HepG2 (cell line): ENCODE data around the gene SMYD4. TPM values are rescaled to one million over a fixed set of nuclear protein-coding genes. Genes with fewer than 3 reads are reported as not detected.

Experiments
- ATAC-seq: fragments of 200-7000 bp; cut with Tn5 transposase; 3 replicates; pipeline ENCODE4 v1.9.1; 2020; ENCODE audit warnings: mild to moderate bottlenecking, moderate library complexity
- BruUV-seq: library from RNA; stranded (reverse); fragments of 400-500 nt; replicated peaks from 2 replicates; lab custom pipeline; 2021; lab: Mats Ljungman, UMichigan
- CTCF ChIA-PET: fragments of 300-600 bp; formaldehyde crosslinking; extraction: SDS; loops from one replicate; lab custom pipeline; 2021; ENCODE audit warnings: low total read pairs, inconsistent platforms, low intra/inter-chr PET ratio; lab: Yijun Ruan, JAX
- POLR2A ChIA-PET: fragments of 350-600 bp; sonication (Branson Sonifier 250); formaldehyde crosslinking; loops from one replicate; lab custom pipeline; 2020; ENCODE audit warnings: antibody characterized with exemption, inconsistent platforms; lab: Yijun Ruan, JAX
- DNase-seq: peaks from one replicate; pipeline ENCODE4 v3.0.0-alpha.2; 2015; ENCODE audit warnings: low spot score
- FAIRE-seq: peaks from 3 replicates; lab custom pipeline; 2011; peaks lifted over from hg19 to GRCh38; lab: Jason Lieb, UNC
- H2AFZ ChIP-seq: one replicate; pipeline ENCODE4 v1.6.1; 2011; ENCODE audit warnings: low read length, inconsistent platforms
- H3K27ac ChIP-seq: fragments of 300-600 bp; 3 replicates; pipeline ENCODE4 v1.8.0; 2011; ENCODE audit warnings: mixed run types, mild to moderate bottlenecking, mixed read lengths, low read length, inconsistent platforms; ENCODE audit not compliant: insufficient read depth; ENCODE audit errors: extremely low read length
- H3K27me3 ChIP-seq, 2 experiments: fragments of 200-600 bp in 1 of 2; 2 replicates in 1 of 2; 3 replicates in 1 of 2; pipeline versions ENCODE4 v1.6.0 to v1.8.0; 2011; ENCODE audit warnings: low read length in 2 of 2, mild to moderate bottlenecking in 2 of 2, moderate library complexity in 2 of 2, inconsistent platforms in 1 of 2; ENCODE audit not compliant: insufficient read depth in 2 of 2, control insufficient read depth in 1 of 2
- H3K36me3 ChIP-seq, 2 experiments: fragments of 200-600 bp in 1 of 2; replicated peaks in 1 of 2; 2 replicates in 1 of 2; 3 replicates in 1 of 2; pipeline versions ENCODE4 v1.5.1 to v1.8.0; 2011; ENCODE audit warnings: low read length in 2 of 2, inconsistent platforms in 1 of 2; ENCODE audit not compliant: insufficient read depth in 2 of 2, control insufficient read depth in 1 of 2
- H3K4me1 ChIP-seq: 2 replicates; pipeline ENCODE4 v1.5.1; 2012; ENCODE audit warnings: low read length, inconsistent platforms; ENCODE audit not compliant: insufficient read depth
- H3K4me2 ChIP-seq: 2 replicates; pipeline ENCODE4 v1.6.0; 2011; ENCODE audit warnings: low read depth, low read length, inconsistent platforms
- H3K4me3 ChIP-seq, 3 experiments: fragments of 200-600 bp in 1 of 3; sonication (generic), shearing (Covaris generic) in 1 of 3; replicated peaks in 1 of 3; 2 replicates each; pipeline ENCODE4 v1.5.1; 2011 to 2016; ENCODE audit warnings: low read length in 3 of 3, inconsistent platforms in 2 of 3, low read depth in 2 of 3, mild to moderate bottlenecking in 2 of 3, control low read depth in 1 of 3, mixed read lengths in 1 of 3; ENCODE audit not compliant: insufficient read depth in 1 of 3
- H3K79me2 ChIP-seq: one replicate; pipeline ENCODE4 v1.6.1; 2011; ENCODE audit warnings: low read length, inconsistent platforms; ENCODE audit not compliant: insufficient read depth
- H3K9ac ChIP-seq: 2 replicates; pipeline ENCODE4 v1.6.0; 2011; ENCODE audit warnings: mild to moderate bottlenecking, low read depth, low read length, inconsistent platforms; ENCODE audit not compliant: insufficient read depth
- H3K9me3 ChIP-seq: 2 replicates; pipeline ENCODE4 v1.5.1; 2012; ENCODE audit warnings: mild to moderate bottlenecking, low read length
- H4K20me1 ChIP-seq: 2 replicates; pipeline ENCODE4 v1.6.0; 2011; ENCODE audit warnings: inconsistent platforms, mild to moderate bottlenecking, low read length, moderate library complexity; ENCODE audit not compliant: insufficient read depth
- ATF5 ChIP-seq: sonication (generic); formaldehyde crosslinking; IDR thresholded peaks from 2 replicates; pipeline ENCODE4 v1.4.0; 2020; ENCODE audit warnings: mild to moderate bottlenecking, low read depth, missing genetic modification reagents
- EHMT2 ChIP-seq: fragments of 200-600 bp; sonication (generic); IDR thresholded peaks from 2 replicates; pipeline ENCODE4 v1.7.0; 2017; ENCODE audit warnings: antibody characterized with exemption, low read depth, low read length, borderline replicate concordance
- HNRNPLL ChIP-seq: fragments of 200-400 bp; formaldehyde crosslinking; IDR thresholded peaks from 2 replicates; pipeline ENCODE4 v1.6.1; 2017; ENCODE audit warnings: mild to moderate bottlenecking, low read depth, low read length; ENCODE audit not compliant: poor library complexity, severe bottlenecking
- HOXA9 ChIP-seq: sonication (generic); formaldehyde crosslinking; IDR thresholded peaks from 2 replicates; pipeline ENCODE4 v1.8.1; 2022; ENCODE audit warnings: missing genetic modification reagents, mild to moderate bottlenecking, moderate library complexity, borderline replicate concordance
- SNRNP70 ChIP-seq: fragments of 200-400 bp; formaldehyde crosslinking; IDR thresholded peaks from 2 replicates; pipeline ENCODE4 v1.6.1; 2017; ENCODE audit warnings: mild to moderate bottlenecking, low read depth, low read length, moderate library complexity
- SP1 ChIP-seq, 2 experiments: fragments of 450-650 bp in 1 of 2; sonication (generic) in 1 of 2; formaldehyde crosslinking in 1 of 2; IDR thresholded peaks; 2 replicates each; pipeline versions ENCODE4 v1.4.0 to v1.6.1; 2016 to 2020; ENCODE audit warnings: missing genetic modification reagents in 1 of 2
- SPEN ChIP-seq: sonication (generic); formaldehyde crosslinking; IDR thresholded peaks from 2 replicates; pipeline ENCODE4 v1.5.1; 2020; ENCODE audit warnings: low read depth, mild to moderate bottlenecking, missing genetic modification reagents
- TCF12 ChIP-seq, 2 experiments: fragments of 450-650 bp in 1 of 2; sonication (generic) in 1 of 2; formaldehyde crosslinking in 1 of 2; IDR thresholded peaks; 2 replicates each; pipeline versions ENCODE4 v1.6.1 to v1.8.0; 2017 to 2022; ENCODE audit warnings: antibody characterized with exemption in 1 of 2, mild to moderate bottlenecking in 1 of 2, missing genetic modification reagents in 1 of 2, moderate library complexity in 1 of 2
- ZNF224 ChIP-seq: sonication (generic); formaldehyde crosslinking; IDR thresholded peaks from 2 replicates; pipeline ENCODE4 v1.5.0; 2020; ENCODE audit warnings: mild to moderate bottlenecking, missing genetic modification reagents
- ZNF234 ChIP-seq: sonication (generic); formaldehyde crosslinking; conservative IDR thresholded peaks from 2 replicates; pipeline ENCODE4 v1.5.1; 2020; ENCODE audit warnings: mild to moderate bottlenecking, missing genetic modification reagents
- ZNF549 ChIP-seq: sonication (generic); formaldehyde crosslinking; IDR thresholded peaks from 2 replicates; pipeline ENCODE4 v1.5.0; 2020; ENCODE audit warnings: missing genetic modification reagents
- ZNF616 ChIP-seq: sonication (generic); formaldehyde crosslinking; IDR thresholded peaks from 2 replicates; pipeline ENCODE4 v1.5.0; 2020; ENCODE audit warnings: low read depth, mild to moderate bottlenecking, missing genetic modification reagents
- ZNF781 ChIP-seq: sonication (generic); formaldehyde crosslinking; IDR thresholded peaks from 2 replicates; pipeline ENCODE4 v1.5.1; 2020; ENCODE audit warnings: borderline replicate concordance, mild to moderate bottlenecking, missing genetic modification reagents; ENCODE audit errors: not compliant biosample characterization
- ZSCAN12 ChIP-seq: sonication (generic); formaldehyde crosslinking; IDR thresholded peaks from 2 replicates; pipeline ENCODE4 v1.9.0; 2021; ENCODE audit warnings: mild to moderate bottlenecking, missing genetic modification reagents
- WGBS: methylation state at CpG from one replicate; pipeline ENCODE4 v1.1.6; 2017; ENCODE audit warnings: low lambda C conversion rate; 5-methylcytosine and 5-hydroxymethylcytosine counted together
- in situ Hi-C: cut with HindIII; loops from 2 replicates; pipeline ENCODE4 v1.10.0; 2017; ENCODE audit warnings: low pct_unique_long_range_greater_than_20kb; ENCODE audit not compliant: extremely low pct_ligation_motif_present
- intact Hi-C: fragments of 100-400 bp; cut with micrococcal nuclease; formaldehyde crosslinking; loops from one replicate; pipeline ENCODE4 v1.10.0; 2022; ENCODE audit not compliant: unreplicated experiment
- polyA plus RNA-seq, 8 experiments: library from polyadenylated mRNA; depleted of rRNA in 3 of 8; stranded (reverse) in 7 of 8; unstranded in 1 of 8; fragments of >200 nt; fragmentation: Illumina TruSeq in 4 of 8; extraction: Trizol in 4 of 8; gene quantifications; 2 replicates each; pipeline versions ENCODE4 v1.2.1 to v1.2.3, GENCODE V29; 2011 to 2016; ENCODE audit warnings: low read depth in 4 of 8, missing spikeins in 1 of 8, mixed read lengths in 1 of 8; ENCODE audit not compliant: insufficient read depth in 1 of 8
- total RNA-seq, 5 experiments: library from RNA; depleted of rRNA; stranded (reverse); fragments of >200 nt; fragmentation: Illumina TruSeq; extraction: Trizol; gene quantifications; 2 replicates each; pipeline ENCODE4 v1.2.3, GENCODE V29; 2016; ENCODE audit warnings: low read depth in 1 of 5
- TF ChIP-seq, protein P1 (sequence below): sonication (generic); formaldehyde crosslinking; IDR thresholded peaks from 2 replicates; pipeline ENCODE4 v1.5.1; 2020; ENCODE audit warnings: missing genetic modification reagents, mild to moderate bottlenecking, borderline replicate concordance
- TF ChIP-seq, protein P2 (sequence below): sonication (generic); formaldehyde crosslinking; IDR thresholded peaks from 2 replicates; pipeline ENCODE4 v1.4.0; 2020; ENCODE audit warnings: missing genetic modification reagents
- TF ChIP-seq, protein P3 (sequence below): sonication (generic); formaldehyde crosslinking; IDR thresholded peaks from 2 replicates; pipeline ENCODE4 v1.4.0; 2020; ENCODE audit warnings: missing genetic modification reagents

The SMYD4 gene
- total and polyA plus RNA-seq, 2 of the 13 experiments (the other 11 are each of a cell fraction or from before 2014, with no cell fraction given): 7.4 to 11.3 TPM

- H3K79me2 ChIP-seq: peaks cover 8% of the 10 kb centered on the region
- H3K4me3 ChIP-seq: no peak overlapping the region
- H3K27ac ChIP-seq: no peak overlapping the region
- H4K20me1 ChIP-seq: no peaks in the 10 kb centered on the region
- 87% methylated on average over 3 of the region's 3 CpGs for WGBS
- no peak for DNase-seq
- peaks cover 6 to 32% of the 10 kb centered on the region in 2 experiments for H3K36me3 ChIP-seq
- H3K27me3 ChIP-seq: no peaks in the 10 kb centered on the region
- no peak for ATAC-seq
- no peak for FAIRE-seq
- peaks cover 11% of the 10 kb centered on the region for H3K4me1 ChIP-seq
- ChIA-PET POLR2A (interaction anchor here (1.6 kb wide), 1 partner anchor 80 kb away, joined by 5 read pairs; no protein-coding TSS in a partner anchor), CTCF (no interaction called here)
- H2AFZ ChIP-seq: no peak overlapping the region
- in situ Hi-C loops (no loop called here), intact Hi-C loops (no loop called here)
- BruUV-seq: no TSS peak
- H3K9ac ChIP-seq: no peak overlapping the region
- H3K4me2 ChIP-seq: no peak overlapping the region
- no peaks in the 10 kb centered on the region for H3K9me3 ChIP-seq
- no peak for TF ChIP-seq ZNF549
- no peak for TF ChIP-seq EHMT2
- TF ChIP-seq, protein P1, sequence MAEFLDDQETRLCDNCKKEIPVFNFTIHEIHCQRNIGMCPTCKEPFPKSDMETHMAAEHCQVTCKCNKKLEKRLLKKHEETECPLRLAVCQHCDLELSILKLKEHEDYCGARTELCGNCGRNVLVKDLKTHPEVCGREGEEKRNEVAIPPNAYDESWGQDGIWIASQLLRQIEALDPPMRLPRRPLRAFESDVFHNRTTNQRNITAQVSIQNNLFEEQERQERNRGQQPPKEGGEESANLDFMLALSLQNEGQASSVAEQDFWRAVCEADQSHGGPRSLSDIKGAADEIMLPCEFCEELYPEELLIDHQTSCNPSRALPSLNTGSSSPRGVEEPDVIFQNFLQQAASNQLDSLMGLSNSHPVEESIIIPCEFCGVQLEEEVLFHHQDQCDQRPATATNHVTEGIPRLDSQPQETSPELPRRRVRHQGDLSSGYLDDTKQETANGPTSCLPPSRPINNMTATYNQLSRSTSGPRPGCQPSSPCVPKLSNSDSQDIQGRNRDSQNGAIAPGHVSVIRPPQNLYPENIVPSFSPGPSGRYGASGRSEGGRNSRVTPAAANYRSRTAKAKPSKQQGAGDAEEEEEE: no peak
- TF ChIP-seq TCF12 (IDR thresholded peaks at IDR 0.05): no peak
- TF ChIP-seq TCF12 (CRISPR knock-in tag; IDR thresholded peaks at IDR 0.05): no peak
- TF ChIP-seq ZNF781 (CRISPR knock-in tag): no peak
- no peak for TF ChIP-seq ZNF616 (CRISPR knock-in tag)
- TF ChIP-seq, protein P2, sequence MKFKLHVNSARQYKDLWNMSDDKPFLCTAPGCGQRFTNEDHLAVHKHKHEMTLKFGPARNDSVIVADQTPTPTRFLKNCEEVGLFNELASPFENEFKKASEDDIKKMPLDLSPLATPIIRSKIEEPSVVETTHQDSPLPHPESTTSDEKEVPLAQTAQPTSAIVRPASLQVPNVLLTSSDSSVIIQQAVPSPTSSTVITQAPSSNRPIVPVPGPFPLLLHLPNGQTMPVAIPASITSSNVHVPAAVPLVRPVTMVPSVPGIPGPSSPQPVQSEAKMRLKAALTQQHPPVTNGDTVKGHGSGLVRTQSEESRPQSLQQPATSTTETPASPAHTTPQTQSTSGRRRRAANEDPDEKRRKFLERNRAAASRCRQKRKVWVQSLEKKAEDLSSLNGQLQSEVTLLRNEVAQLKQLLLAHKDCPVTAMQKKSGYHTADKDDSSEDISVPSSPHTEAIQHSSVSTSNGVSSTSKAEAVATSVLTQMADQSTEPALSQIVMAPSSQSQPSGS (CRISPR knock-in tag): no peak
- TF ChIP-seq ZSCAN12 (CRISPR knock-in tag): no peak
- no peak for TF ChIP-seq ZNF234 (CRISPR knock-in tag)
- TF ChIP-seq HNRNPLL: no peak
- TF ChIP-seq SP1 (IDR thresholded peaks at IDR 0.05): no peak
- no peak for TF ChIP-seq SP1 (CRISPR knock-in tag; IDR thresholded peaks at IDR 0.05)
- no peak for TF ChIP-seq SNRNP70
- no peak for TF ChIP-seq SPEN (CRISPR knock-in tag)
- no peak for TF ChIP-seq HOXA9 (CRISPR knock-in tag)
- TF ChIP-seq ZNF224 (CRISPR knock-in tag): no peak
- TF ChIP-seq, protein P3, sequence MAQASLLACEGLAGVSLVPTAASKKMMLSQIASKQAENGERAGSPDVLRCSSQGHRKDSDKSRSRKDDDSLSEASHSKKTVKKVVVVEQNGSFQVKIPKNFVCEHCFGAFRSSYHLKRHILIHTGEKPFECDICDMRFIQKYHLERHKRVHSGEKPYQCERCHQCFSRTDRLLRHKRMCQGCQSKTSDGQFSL: no peak
- no peak for TF ChIP-seq ATF5 (CRISPR knock-in tag)
Measured at GRCh38 chr17:1797323-1797722, 32.4 kb downstream of the SMYD4 start.
